Measurements from ENCODE around the gene DISC1. TPM values are rescaled to one million over a fixed set of nuclear protein-coding genes. Genes with fewer than 3 reads are reported as not detected.

DISC1 gene
- polyA plus RNA-seq, 1 donor from 2014 or later = 0.84 TPM

GRCh38 chr1:231613419-231614349, 12.9 kb upstream of the DISC1 start:
- Histone ChIP-seq H3K4me3 (ENCODE audit: low read length) (no peak overlapping the region), H3K36me3 (ENCODE audit: insufficient read depth, low read length) (no peaks in the 10 kb centered on the region), H2AFZ (ENCODE audit: low read depth, low read length) (no peak overlapping the region), H3K79me2 (replicated peaks; ENCODE audit: insufficient read depth, low read length) (no peaks in the 10 kb centered on the region), H4K20me1 (ENCODE audit: insufficient read depth) (no peaks in the 10 kb centered on the region), H3K4me2 (ENCODE audit: low read length) (no peak overlapping the region), H3K27me3 (ENCODE audit: insufficient read depth, low read depth, low read length) (no peaks in the 10 kb centered on the region), H3K9me3 (ENCODE audit: low read length) (no peaks in the 10 kb centered on the region), H3F3A (ENCODE audit: insufficient read depth, low read length, poor library complexity, severe bottlenecking) (no peaks in the 10 kb centered on the region), H3K9me2 (ENCODE audit: insufficient read depth, low read length) (no peaks in the 10 kb centered on the region), H3K9ac (ENCODE audit: low read length) (no peak overlapping the region), H3K27ac (ENCODE audit: low read length) (no peak overlapping the region)
- TF ChIP-seq TAF1 (IDR thresholded peaks at IDR 0.05; ENCODE audit: low read depth) (no peak), EP300 (conservative IDR thresholded peaks at IDR 0.05; ENCODE audit: poor library complexity, severe bottlenecking) (peak; percentile 41), SMC3 (conservative IDR thresholded peaks at IDR 0.05; ENCODE audit: poor library complexity) (no peak), REST (IDR thresholded peaks at IDR 0.05; ENCODE audit: borderline replicate concordance) (peak; percentile 24), POLR2AphosphoS5 (IDR thresholded peaks at IDR 0.05) (no peak), CTCF (IDR thresholded peaks at IDR 0.05; ENCODE audit: poor library complexity, severe bottlenecking) (no peak), EZH2 (IDR thresholded peaks at IDR 0.05; ENCODE audit: borderline replicate concordance, insufficient read depth, low read length, poor library complexity, severe bottlenecking) (no peak)

GRCh38 chr1:231616667-231617066, 9.9 kb upstream of the DISC1 start:
- no peak overlapping the region for H3K27ac ChIP-seq (ENCODE audit: low read length)
- no peak overlapping the region for H3K9ac ChIP-seq (ENCODE audit: low read length)
- H4K20me1 ChIP-seq (ENCODE audit: insufficient read depth) = no peaks in the 10 kb centered on the region
- no peaks in the 10 kb centered on the region for H3K9me2 ChIP-seq (ENCODE audit: insufficient read depth, low read length)
- no peak overlapping the region for H3K4me2 ChIP-seq (ENCODE audit: low read length)
- no peak overlapping the region for H3K4me3 ChIP-seq (ENCODE audit: low read length)
- H3K79me2 ChIP-seq (replicated peaks; ENCODE audit: insufficient read depth, low read length) = no peaks in the 10 kb centered on the region
- H3F3A ChIP-seq (ENCODE audit: insufficient read depth, low read length, poor library complexity, severe bottlenecking) = no peaks in the 10 kb centered on the region
- TF ChIP-seq SMC3 (conservative IDR thresholded peaks at IDR 0.05; ENCODE audit: poor library complexity) (no peak), EZH2 (IDR thresholded peaks at IDR 0.05; ENCODE audit: borderline replicate concordance, insufficient read depth, low read length, poor library complexity, severe bottlenecking) (no peak), EP300 (conservative IDR thresholded peaks at IDR 0.05; ENCODE audit: poor library complexity, severe bottlenecking) (no peak), RAD21 (conservative IDR thresholded peaks at IDR 0.05) (no peak), POLR2AphosphoS5 (IDR thresholded peaks at IDR 0.05) (no peak), MXI1 (conservative IDR thresholded peaks at IDR 0.05; ENCODE audit: poor library complexity, severe bottlenecking) (no peak), CTCF (IDR thresholded peaks at IDR 0.05; ENCODE audit: poor library complexity, severe bottlenecking) (no peak), TAF1 (IDR thresholded peaks at IDR 0.05; ENCODE audit: low read depth) (no peak), REST (IDR thresholded peaks at IDR 0.05; ENCODE audit: borderline replicate concordance) (no peak)
- no peak overlapping the region for H2AFZ ChIP-seq (ENCODE audit: low read depth, low read length)
- no peaks in the 10 kb centered on the region for H3K27me3 ChIP-seq (ENCODE audit: insufficient read depth, low read depth, low read length)
- no peaks in the 10 kb centered on the region for H3K9me3 ChIP-seq (ENCODE audit: low read length)
- H3K36me3 ChIP-seq (ENCODE audit: insufficient read depth, low read length) = no peaks in the 10 kb centered on the region

All from neural cell (in vitro differentiated cells).